ENCODE data around the gene CCDC170. TPM values are rescaled to one million over a fixed set of nuclear protein-coding genes. Genes with fewer than 3 reads are reported as not detected.

The CCDC170 gene
- total RNA-seq, 1 donor from 2014 or later: 0.25 TPM

DNA sequence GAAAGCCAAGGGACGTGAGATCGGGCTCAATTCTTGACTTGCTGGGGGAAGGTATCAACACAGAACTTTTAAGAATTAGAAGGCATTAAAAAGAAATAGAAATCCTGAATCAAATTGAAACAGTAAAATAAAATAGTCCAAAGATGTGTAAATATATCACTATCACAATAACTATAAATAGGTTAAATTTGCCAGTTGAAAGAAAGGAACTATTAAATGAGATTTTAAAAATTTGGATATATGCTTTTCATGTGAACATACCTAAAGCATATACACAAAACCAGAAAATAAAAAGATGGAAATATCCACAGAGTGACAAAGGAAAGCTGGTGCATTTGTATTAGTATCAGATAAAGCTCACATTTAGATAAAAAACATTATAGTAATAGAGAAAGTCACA, 161.3 kb downstream of the CCDC170 start:
- DNase-seq (ENCODE audit: low read depth): no peak

DNA sequence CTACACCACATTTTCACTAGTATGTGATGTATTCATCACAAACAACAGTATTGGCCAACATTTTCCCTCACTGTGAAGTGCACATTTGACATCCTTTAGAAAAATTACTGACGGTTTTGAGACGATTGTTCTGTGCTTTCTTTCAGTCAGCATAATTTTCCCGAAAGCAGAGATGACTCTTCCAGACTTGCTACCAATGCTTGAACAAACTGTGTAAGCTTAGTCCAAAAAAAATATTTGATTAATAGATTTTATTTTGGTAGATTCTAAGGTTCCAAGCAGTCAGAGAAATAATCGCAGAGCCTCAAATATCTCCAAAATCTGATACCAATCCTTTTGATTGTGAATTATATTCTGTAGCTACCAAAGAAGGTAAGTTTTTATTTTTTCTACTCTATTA, 162.6 kb downstream of the CCDC170 start:
- DNase-seq (ENCODE audit: low read depth): no peak

DNA sequence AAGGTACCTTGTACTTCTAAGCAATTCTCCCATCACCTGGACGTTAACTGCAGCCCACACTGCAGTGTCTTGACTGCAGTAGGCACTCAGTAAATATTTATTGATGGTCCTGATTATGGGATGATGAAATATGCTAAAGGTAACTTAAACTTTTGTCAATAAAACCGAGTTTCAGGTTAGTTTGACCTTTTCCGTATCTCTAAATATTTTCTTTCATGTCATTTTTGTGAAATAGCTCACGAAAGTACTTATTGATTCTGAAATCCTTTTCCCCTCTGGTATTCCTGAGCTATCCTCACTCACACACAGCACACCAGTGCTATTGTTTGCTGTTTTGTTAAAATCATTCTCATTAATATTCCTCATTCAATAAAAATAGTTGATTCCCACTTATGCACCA, 164.3 kb downstream of the CCDC170 start:
- DNase-seq (ENCODE audit: low read depth): no peak

- no peak for DNase-seq (ENCODE audit: low read depth)
Measured at GRCh38 chr6:151659212-151659611, 165.4 kb downstream of the CCDC170 start.

GRCh38 chr6:151661509-151661908, 167.7 kb downstream of the CCDC170 start:
- no peak for DNase-seq (ENCODE audit: low read depth)

- no peak for DNase-seq (ENCODE audit: low read depth)
Measured at GRCh38 chr6:151661928-151662327, 168.1 kb downstream of the CCDC170 start.

DNA sequence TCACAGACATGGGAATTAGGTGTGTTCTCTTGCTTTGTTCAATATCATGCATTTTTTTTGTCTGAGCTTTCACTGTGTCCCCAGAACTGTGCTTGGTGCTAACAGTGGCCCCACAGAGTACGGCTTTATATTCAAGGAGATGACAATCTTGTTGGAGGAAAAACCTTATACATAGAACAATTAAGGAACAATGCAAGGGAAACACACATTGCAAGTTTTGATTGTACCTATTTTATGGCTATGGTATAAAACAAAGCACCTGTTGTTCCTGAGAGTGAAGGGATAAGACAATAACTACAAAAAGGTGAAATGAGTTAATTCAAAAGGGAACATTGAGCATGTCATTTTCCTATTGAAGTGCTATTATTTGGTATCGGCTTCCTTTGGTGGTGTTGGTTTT, 169.7 kb downstream of the CCDC170 start:
- DNase-seq (ENCODE audit: low read depth): no peak

GRCh38 chr6:151664390-151664789, 170.6 kb downstream of the CCDC170 start:
- no peak for DNase-seq (ENCODE audit: low read depth)

GRCh38 chr6:151665329-151665728, 171.5 kb downstream of the CCDC170 start:
- no peak for DNase-seq (ENCODE audit: low read depth)

DNA sequence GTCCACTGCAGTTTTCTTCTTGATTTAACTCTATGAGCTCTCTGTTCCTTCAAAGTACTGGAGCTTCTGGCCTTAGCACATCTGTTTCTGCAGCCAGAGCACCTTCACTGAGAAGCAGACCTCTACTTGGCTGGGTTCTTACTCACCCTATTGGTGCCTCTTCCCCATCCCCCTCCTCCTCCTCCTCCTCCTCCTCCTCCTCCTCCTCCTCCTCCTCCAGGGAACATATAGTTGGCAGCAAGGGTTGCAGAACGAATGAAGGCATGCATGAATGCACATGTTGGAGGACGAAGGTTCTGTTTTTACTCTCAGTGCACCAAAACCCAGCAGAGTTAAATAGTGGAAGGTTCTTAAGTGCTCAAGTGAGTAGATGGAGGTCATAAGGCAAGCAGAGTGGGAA, 172.7 kb downstream of the CCDC170 start:
- DNase-seq (ENCODE audit: low read depth): peak; percentile 26

DNA sequence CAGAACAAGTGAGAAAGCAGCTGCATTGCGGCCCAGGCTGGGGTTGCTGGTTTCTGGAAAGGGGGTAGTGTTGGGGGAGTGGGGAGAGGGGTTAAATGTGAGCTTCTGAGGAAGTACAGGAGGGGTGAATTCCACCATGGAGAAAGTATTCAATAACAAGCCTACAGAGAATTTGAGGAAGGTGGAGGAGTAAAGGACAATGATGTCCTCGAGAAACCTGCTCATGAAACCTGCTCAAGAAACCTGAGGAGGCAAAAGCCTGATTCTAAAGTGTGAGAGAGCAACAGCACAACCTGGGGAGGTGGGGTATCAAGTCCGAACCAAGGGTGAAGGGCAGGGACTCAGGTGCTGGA, 175.4 kb downstream of the CCDC170 start:
- DNase-seq (ENCODE audit: low read depth): no peak

DNA sequence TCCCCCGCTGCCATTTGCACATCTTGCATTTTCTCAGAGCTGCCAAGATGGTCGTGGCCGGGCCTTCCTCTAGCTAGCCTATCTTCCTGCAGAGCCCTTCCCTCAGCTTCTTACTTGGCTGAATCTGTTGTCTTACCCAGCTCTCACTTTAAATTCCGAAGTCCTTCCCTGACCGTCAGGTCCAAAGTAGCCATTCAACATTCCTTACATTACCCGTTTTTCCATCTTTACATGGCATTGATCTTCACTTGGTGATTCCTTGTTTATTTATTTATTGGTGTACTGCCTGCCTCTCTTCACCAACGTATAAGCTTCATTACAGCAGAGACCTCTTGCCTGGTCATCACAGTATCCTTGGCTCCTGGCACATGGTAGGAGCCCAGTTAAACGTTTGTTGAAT, 176.3 kb downstream of the CCDC170 start:
- DNase-seq (ENCODE audit: low read depth): no peak

Other genes with a start within 250 kb of the CCDC170 start
- 8.0 and 9.7 TPM in 2 replicates for gene ZBTB2, start 102.5 kb upstream of the CCDC170 start, total RNA-seq
- gene RMND1, start 41.9 kb upstream of the CCDC170 start, total RNA-seq: 30.4 and 35.9 TPM in 2 replicates